Calu3 (cell line): Measurements from ENCODE around the gene SRR. TPM values are rescaled to one million over a fixed set of nuclear protein-coding genes. Genes with fewer than 3 reads are reported as not detected.

Experiments used
- BruUV-seq: library from RNA; stranded (reverse); fragments of 400-500 nt; replicated peaks from 2 replicates; lab custom pipeline; 2021; lab: Mats Ljungman, UMichigan
- CTCF ChIA-PET: fragments of 300-600 bp; sonication (Branson Sonifier 250); formaldehyde crosslinking; loops from one replicate; lab custom pipeline; 2022; ENCODE audit warnings: antibody characterized with exemption; lab: Charles Lee
- DNase-seq: peaks from one replicate; pipeline ENCODE4 v3.0.0; 2022
- H3K27ac Mint-ChIP-seq: one replicate; pipeline ENCODE4 v1.8.0; 2022; ENCODE audit warnings: mixed read lengths; ENCODE audit not compliant: unreplicated experiment
- H3K27me3 Mint-ChIP-seq: one replicate; pipeline ENCODE4 v1.8.0; 2022; ENCODE audit warnings: mixed read lengths; ENCODE audit not compliant: unreplicated experiment
- H3K36me3 Mint-ChIP-seq: one replicate; pipeline ENCODE4 v1.8.0; 2022; ENCODE audit warnings: mild to moderate bottlenecking, moderate library complexity, mixed read lengths; ENCODE audit not compliant: insufficient read depth, unreplicated experiment
- H3K4me1 Mint-ChIP-seq: one replicate; pipeline ENCODE4 v1.8.0; 2022; ENCODE audit warnings: mild to moderate bottlenecking, low read depth, mixed read lengths; ENCODE audit not compliant: unreplicated experiment
- H3K4me3 Mint-ChIP-seq: one replicate; pipeline ENCODE4 v1.8.0; 2022; ENCODE audit warnings: mild to moderate bottlenecking, low read depth, moderate library complexity, mixed read lengths; ENCODE audit not compliant: unreplicated experiment
- H3K9me3 Mint-ChIP-seq: one replicate; pipeline ENCODE4 v1.8.0; 2022; ENCODE audit warnings: low read depth, mixed read lengths; ENCODE audit not compliant: unreplicated experiment
- CTCF ChIP-seq: fragments of 200-600 bp; IDR thresholded peaks from one replicate; pipeline ENCODE4 v1.8.0; 2022; ENCODE audit warnings: antibody characterized with exemption; ENCODE audit not compliant: unreplicated experiment
- intact Hi-C: fragments of 100-400 bp; cut with micrococcal nuclease; formaldehyde crosslinking; loops from one replicate; pipeline ENCODE4 v1.10.0; 2022; ENCODE audit not compliant: unreplicated experiment
- total RNA-seq: library from RNA; stranded (reverse); gene quantifications from 2 replicates; pipeline ENCODE4 v1.2.3, GENCODE V29; 2022

The SRR gene
- total RNA-seq, 1 experiment from 2014 or later, result 6.4 TPM

- intact Hi-C loops, result no loop called here
- Mint-ChIP-seq H3K36me3 (peaks cover 18% of the 10 kb centered on the region), H3K9me3 (no peaks in the 10 kb centered on the region), H3K4me3 (no peak overlapping the region), H3K4me1 (no peaks in the 10 kb centered on the region), H3K27me3 (no peaks in the 10 kb centered on the region), H3K27ac (no peak overlapping the region)
- no peak for TF ChIP-seq CTCF
- DNase-seq, result no peak
- no TSS peak for BruUV-seq
- CTCF ChIA-PET, result interaction anchor here (0.5 kb wide), 1 partner anchor 412 kb away, joined by 3 read pairs; no protein-coding TSS in a partner anchor
Measured at GRCh38 chr17:2283302-2283701, 20.4 kb upstream of the SRR start.

GRCh38 chr17:2289878-2290478 lies 13.8 kb upstream of the SRR start:
- Mint-ChIP-seq H3K4me1 (no peaks in the 10 kb centered on the region), H3K36me3 (peaks cover 18% of the 10 kb centered on the region), H3K9me3 (no peaks in the 10 kb centered on the region), H3K27me3 (no peaks in the 10 kb centered on the region), H3K4me3 (no peak overlapping the region), H3K27ac (no peak overlapping the region)
- TF ChIP-seq CTCF, result no peak
- CTCF ChIA-PET, result no interaction called here
- intact Hi-C loops, result no loop called here
- BruUV-seq, result no TSS peak
- DNase-seq, result no peak

- CTCF ChIA-PET, result no interaction called here
- no TSS peak for BruUV-seq
- peaks cover 12% of the 10 kb centered on the region for H3K4me1 Mint-ChIP-seq
- TF ChIP-seq CTCF, result no peak
- no peak overlapping the region for H3K27ac Mint-ChIP-seq
- peaks cover 18% of the 10 kb centered on the region for H3K36me3 Mint-ChIP-seq
- no peak overlapping the region for H3K4me3 Mint-ChIP-seq
- no peaks in the 10 kb centered on the region for H3K9me3 Mint-ChIP-seq
- no peaks in the 10 kb centered on the region for H3K27me3 Mint-ChIP-seq
- intact Hi-C loops, result no loop called here
- no peak for DNase-seq
Measured at GRCh38 chr17:2292100-2292499, 11.7 kb upstream of the SRR start.

- no TSS peak for BruUV-seq
- DNase-seq, result no peak
- H3K27ac Mint-ChIP-seq, result no peak overlapping the region
Measured at GRCh38 chr17:2295575-2295974, 8.2 kb upstream of the SRR start.

More at GRCh38 chr17:2295575-2295974, 8.2 kb upstream of the SRR start:
- intact Hi-C loops, result no loop called here
- Mint-ChIP-seq H3K9me3 (no peaks in the 10 kb centered on the region), H3K4me3 (no peak overlapping the region), H3K27me3 (no peaks in the 10 kb centered on the region), H3K4me1 (peaks cover 12% of the 10 kb centered on the region), H3K36me3 (peaks cover 9% of the 10 kb centered on the region)
- CTCF ChIA-PET, result no interaction called here
- TF ChIP-seq CTCF, result no peak
